ENCODE measurements around the gene MLLT6.

MLLT6 gene

DNA sequence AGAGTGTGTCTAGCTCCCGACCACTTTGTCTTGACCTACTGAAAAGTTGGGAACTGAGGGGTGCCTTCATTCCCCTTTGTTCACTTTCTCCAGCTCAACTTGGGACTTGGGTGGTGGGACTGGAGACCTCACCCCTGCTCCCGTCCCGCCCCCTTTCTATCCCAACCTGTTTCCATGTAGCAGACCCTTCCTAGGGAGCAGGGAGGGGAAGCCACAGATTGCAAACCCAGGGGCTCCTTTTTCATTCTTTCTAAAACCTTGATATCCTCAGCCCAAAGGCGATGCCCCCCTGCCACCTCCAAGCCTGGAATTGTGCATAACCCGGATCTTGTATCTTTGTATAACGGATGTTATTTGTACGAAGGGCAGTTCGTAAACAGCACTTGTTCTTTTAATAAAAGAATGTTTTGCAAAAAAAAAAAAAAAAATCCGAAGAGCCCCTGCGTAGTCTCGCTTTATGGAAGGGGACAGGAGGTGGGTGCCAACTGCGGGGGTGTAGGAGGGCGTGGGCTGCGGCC lies 24.4 kb downstream of the MLLT6 start:
- no peak for DNase-seq

DNA sequence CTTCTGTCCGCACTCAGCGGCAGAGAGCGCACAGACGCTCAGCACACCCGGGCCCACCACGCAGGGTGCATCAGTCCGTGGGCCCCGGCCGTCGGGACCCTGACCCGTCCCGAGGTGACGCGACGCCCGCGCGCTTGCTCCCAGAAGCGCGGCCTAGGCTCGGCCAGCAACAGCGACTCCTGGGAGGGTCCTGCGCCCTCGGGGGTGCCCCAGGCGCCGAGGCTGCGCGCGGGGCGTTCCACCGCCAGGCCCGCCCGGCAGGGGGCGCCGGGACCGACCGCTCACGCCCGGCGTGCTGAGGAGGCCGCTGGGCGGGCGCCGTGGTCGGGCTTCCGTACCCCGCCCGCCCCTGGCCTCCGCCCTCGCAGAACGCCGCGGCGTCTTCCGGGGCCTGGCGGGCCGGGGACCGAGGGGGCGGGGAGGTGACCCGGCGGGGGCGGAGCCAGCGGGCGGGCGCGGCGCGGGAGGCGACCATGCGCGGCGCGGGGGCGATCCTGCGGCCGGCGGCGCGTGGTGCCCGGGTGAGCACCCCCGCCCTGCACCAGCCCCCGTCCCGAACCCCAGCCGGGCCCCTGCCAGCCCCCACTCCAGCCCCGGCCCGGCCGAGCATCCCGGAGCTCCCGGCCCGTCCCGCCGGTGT lies 24.9 kb downstream of the MLLT6 start, which contains the start of gene CISD3:
TSS of gene CISD3 (plus strand) at position 456 of the 640 bp plus-strand sequence. CDS start at position 474, 18 bp downstream.
- DNase-seq, result peak; percentile 88

DNA sequence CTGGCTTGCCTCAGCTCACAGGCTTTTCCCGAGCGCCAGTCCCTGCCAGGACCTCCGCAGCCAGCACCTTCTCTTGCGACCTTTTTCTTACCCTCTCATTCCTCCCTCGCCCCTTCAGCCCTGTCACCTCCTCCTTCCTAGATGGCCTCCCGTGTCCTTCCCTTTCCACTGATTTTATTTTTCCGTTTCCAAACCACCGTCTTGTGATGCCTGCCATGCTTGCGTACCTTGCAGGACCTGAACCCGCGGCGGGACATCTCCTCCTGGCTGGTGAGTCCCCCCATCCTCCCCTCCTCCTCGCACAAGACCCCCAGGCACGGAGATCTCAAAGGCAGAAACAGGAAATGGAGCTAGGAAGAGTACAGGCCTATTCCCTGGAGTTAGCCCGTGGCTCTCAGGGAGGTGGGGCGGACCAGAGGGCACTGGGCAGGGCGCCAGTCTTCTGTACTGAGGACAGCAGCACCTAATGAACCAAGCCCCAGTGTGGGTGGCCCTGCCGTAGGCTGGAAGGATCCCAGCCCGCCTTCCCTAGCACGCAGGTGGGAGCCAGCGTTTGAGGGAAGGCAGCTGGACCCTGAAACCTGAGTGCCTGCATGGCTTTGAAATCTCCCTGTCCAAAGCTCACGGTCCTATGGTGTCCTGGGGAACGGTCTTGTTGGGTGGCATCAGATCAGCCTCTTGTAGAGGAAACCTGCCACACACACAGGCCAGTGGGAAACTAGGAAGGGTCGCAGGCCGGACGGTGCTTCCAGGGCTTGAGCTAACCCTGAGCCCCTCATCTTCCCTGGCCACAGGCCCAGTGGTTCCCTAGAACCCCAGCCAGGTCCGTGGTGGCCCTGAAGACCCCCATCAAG lies 25.7 kb downstream of the MLLT6 start:
- peak; percentile 79 for DNase-seq

DNA sequence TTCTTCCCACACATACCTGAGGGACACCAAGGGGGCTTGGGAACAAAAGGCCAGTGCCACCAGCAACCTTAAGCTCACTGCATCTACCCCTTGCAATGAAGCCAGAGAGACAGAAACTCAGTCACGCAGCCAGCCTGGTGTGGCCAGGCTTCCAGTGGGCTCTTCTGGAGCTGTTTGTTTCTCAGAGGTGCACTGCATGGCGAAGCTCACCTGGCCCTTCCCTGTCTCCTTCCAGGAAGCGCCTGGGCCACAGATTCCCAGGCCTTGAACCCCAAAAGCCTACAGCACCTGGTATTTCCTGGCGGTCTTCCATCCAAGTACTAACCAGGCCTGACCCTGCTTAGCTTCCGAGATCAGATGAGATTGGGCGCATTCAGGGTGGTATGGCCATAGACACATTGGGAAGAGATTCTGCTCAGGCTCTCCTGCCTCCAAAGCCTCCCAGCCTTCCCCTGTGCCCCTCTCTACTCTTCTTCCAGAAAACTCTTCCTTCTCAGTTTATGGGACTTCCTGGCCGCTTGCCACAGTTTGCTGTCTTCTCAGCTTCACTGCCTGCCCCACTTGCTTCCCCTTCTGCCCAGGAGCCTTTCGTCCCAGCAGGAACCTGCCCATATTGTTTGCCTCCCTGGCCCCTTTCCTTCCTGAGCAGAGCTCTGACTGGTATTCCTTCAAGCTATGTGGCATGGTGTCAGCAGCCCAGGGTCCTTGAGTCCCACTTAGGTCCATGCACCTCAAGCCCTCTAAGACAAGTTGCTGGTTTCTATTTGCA lies 26.6 kb downstream of the MLLT6 start:
- DNase-seq, result no peak

DNA sequence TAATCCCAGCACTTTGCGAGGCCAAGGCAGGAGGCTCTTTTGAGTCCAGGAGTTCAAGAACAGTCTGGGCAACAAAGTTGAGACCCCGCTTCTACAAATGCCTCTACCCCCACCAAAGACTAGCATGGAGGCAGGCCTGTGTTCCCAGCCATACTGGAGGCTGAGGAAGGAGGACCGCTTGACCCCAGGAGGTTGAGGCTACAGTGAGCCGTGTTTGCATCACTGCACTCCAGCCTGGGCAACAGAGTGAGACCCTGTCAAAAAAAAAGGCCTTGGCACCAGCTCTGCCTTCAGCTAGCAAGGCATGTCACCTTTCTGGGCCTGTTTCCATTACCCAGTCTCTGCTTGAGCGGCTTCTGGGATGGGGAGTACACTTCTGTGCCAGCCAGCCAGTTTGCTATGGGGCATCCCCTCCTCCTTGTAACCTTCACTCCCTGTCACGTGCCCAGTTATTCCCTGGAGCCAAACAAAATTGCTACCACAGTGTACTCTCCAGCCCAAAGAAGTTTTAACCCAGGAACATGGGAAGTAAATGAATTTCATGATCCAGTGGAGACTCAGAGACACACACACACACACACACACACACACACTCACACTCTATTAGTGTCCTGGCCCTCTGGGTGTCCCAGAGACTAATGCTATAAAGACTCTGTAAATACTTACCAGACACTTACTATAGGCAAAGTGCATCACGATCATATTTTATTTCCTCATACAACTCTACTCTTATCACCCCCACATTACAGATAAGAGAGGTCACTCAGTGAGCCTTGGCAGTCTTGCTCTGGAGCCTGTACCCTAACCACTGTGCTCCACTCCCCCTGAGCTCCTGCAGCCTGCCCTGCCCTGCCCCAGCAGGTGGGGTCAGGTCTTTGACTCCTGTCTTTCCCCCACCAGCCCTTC lies 27.6 kb downstream of the MLLT6 start:
- DNase-seq, result no peak

DNA sequence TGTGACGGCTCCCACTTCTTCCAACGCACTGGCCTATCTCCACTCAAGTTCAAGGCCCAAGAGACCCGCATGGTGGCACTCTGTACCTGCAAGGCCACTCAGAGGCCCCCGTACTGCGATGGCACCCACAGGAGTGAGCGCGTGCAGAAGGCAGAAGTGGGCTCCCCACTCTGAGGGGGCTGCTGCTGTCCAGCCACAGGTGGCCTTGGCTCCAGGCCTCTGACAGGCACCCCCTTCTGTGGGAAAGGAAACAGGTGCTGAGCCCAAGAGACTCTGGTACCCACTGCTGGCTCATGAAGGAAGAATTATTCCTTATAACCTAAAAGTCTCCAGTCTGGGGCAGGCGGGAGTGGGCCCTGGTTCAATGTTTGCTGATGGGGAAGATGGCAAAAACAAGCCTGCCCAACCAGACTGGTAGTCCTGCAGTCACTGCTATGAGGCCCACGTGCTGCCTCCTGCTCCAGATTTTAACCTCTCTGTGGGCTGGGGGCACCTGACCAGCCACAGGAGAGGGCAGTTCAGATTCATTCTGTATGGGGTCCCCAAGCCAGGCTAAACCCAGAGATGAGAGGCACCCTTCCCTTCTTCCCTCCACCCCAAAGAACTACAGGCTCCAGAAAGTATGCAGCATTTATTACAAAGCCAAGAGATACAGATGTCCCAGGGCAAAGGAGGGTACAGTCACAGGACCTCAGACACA lies 28.4 kb downstream of the MLLT6 start:
- no peak for DNase-seq

DNA sequence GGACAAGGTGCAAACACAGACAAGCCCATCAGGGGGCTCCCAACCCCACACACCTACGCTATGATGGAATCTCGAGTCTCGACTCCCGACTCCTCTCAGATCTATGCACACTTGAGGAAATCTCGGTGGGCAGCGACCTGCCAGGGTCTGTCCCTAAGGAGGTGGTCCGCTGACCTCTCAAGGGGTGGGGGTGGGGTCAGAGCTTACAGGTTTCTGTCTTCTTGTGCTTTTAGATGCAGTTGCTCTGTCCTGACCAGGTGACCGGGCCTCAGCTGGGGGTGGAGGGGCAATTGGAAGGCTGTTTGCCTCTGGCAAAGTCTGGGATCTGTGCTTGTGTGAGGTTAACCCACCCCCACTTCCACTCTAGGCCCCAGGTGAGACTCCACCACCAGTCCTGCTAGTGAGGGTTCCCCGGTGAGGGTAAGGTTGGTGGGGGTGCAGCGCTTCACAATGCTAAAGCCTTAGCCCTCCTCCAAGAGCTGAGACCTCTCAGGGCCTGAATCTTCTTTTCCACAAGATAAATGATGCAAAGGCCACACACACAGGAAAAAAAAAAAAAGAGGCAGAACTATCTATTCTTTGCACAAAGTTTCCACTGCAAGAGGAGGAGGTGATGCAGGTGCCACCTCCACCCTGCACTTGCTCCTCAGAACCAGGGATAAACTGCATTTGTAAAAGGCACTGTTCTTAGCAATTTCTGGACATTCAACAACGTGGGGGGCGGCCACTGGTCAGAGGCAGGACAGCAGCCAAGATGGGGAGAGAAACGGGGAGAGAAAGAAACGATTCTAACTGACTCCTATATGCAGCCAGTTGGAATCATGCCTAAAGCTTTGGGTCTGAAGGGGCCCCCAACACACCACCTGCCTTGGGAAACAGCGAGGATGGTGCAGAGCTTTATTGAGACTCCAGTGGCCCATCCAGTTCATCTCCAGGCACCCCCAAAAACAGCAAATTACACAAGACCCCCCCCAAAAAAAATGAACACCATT lies 29.2 kb downstream of the MLLT6 start:
- DNase-seq, result no peak

DNA sequence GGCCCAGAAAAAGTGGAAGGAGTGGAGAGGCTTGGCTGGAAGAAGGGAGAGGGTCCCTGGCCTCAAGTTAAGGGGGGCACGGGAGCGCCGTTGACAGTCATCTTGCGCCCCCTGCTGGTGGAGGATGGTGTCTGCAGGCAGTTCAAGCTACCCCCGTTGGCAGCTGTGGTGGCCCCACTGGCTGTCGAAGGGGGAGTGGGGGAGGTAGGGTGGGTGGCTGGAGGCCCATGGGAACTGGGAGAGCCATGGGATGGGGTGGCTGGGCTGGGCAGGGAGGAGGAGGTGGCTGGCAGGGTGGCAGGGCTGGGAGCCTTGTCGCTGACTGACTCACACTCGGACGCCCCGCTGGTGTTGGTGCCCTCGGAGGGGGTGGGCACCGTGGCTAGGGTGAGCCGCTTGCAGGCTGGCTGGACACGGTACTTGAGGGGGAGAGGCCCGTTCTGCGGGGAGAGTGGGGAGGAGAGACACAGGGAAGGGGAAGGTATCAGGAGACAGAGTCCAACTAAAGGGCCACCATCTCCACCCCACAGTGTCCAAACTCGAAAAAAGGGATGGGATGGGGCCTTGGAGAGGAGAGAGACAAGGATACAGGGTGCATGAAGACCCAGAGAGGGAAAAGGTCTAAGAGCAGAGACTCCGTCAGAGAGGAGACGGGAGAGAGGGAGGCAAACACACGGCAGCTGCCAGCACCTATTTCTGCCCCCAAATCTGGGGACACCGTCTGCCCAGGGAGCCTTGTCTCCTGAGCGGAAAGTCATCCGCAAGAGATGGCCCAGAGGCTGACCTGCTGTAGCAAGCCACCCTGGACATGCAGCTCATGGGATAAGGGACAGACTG lies 30.3 kb downstream of the MLLT6 start:
- DNase-seq, result no peak

DNA sequence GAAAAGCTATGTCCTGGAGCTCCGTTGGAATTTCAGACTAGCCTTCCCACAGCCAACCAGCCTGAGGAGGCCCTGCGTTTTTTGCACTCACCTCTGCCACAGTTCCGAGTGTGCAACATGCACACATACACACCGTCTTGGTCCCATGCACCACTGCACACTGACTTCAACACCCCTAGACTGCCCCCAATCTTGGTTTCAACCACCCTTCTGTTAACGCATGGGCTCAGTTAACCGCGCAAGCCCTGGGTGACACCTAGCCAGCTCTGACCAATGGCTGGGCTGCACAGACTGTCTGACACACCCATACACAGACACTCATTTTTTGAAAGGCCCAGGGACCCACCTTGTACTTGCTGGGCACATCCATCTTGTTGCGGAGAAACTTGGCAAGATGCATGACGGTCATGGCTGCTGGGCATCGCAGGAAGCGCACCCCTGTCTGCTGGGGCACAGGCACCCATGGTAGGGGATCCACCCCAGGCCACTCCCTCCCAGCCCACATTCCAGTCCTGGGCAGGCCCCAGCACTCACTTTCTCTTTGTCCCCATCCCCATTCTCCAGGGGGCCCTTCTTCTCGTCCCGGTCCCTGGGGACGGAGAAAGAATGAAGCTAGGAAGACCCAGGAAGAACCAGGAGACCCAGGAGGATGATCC lies 33.1 kb downstream of the MLLT6 start:
- DNase-seq, result no peak

DNA sequence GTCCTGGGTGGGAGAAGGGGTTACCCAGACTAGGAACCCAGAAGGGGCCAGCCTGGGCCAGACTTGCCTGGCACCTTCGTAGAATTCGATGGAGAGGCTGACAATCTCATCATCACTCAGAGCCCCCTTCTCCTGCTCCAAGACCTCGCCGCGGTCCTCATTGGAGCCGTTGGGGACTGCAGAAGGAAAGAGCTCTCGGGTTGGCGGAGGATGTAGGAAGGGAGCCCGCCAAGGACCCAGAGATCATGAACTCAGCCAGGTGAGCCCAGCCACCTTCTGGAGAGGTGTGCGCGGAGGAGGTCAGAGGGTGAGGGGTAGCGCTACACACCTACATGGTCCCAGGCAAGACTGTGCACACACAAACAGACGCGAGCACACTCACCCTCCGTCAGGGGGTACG lies 33.6 kb downstream of the MLLT6 start:
- DNase-seq, result no peak

DNA sequence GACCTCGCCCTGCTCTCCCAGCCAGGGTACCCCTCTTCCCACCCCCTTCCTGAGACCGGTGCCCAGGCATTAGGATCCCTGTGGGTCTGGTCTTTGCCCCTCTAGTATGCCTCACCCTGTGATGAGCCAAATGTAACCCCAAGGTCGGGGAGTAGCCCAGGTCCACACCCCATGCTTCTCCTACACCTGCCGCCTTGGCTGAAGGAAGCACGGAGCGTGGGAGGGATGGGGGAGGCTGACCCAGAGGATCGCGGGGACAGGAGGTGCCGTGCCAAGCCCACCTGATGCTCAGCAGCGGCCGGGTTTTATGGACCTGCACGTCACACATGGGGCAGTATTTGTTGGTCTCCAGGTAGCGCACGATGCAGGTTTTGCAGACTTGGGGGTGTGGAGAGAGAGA lies 34.2 kb downstream of the MLLT6 start:
- no peak for DNase-seq

DNA sequence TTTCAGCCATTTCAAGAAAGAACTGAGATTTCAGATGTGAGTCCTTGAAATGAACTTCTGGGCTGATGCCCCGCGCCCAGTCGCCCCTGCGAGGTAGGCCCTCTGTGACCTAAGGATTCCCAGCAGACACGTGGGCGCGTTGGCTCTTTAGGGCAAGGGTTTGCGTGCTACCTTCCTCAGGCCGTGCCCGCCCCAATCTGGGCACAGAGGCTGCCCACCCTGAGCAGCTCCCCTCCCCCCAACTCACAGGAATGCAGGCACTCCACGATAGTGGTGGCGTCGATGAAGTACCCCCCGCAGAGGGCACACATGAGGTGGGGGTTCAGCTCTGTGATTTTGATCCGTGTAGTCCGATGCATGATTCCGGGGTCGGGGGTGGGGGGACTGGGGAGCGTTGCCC lies 35.0 kb downstream of the MLLT6 start:
- DNase-seq, result no peak

DNA sequence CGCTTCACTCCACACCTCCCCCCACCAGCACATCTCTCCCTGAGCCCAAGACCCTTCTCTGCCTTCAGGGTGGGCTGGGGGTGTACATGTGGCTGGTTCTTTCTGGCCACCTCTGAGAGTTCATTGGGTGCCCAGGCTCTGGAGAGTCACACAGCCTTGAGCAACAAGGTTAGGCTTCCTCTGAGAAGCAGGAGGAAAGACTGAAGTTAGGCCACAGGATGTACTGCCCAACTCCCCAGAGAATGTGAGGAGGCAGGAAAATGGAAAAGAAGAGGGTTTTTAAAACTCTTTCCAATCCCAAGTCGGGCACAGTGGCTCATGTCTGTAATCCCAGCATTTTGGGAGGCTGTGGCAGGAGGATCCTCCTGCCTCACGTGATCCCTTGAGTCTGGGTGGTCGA lies 35.7 kb downstream of the MLLT6 start:
- no peak for DNase-seq

DNA sequence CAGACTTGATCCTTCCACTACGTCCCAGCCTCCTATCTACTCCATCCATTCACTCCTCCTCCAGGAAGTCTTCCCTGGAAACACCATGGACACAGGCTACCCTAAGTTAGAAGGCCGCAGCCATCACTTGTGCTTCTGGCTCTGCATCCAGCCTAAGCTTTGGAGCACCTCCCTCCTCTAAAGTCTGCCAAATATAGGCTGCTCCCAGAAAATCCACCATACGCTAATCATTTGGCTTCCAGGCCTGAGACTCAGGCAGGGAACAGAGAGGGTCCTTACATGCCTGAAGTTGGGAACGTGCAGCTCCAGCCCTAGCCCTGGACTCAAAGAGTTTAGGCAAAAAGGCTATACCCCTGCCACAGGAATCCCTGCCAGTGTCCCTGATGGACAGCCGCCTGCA lies 36.4 kb downstream of the MLLT6 start:
- DNase-seq, result no peak

DNA sequence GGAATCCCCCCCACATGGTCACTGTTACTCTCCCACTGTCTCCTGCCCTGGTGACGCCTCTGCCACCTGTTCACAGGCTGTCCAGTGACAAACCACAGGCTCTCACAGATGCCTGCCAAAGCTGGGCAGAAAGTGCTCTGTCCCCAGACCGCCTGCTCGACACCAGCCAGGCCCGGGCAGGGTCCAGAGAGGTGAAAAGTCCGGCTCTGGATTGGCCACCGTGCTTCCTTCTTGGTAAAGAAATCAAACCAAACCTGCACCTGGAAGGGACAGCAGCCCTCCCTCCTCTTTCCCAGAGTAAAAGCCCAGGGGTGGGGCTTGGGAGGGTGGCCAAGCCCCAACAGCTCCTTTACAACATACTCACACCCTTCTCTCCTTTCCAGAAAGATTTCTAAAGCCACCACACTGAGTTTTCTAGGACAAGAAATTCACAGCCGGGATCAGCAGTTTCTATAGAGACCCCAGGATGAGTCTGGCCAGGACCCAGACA lies 36.9 kb downstream of the MLLT6 start:
- DNase-seq, result no peak

DNA sequence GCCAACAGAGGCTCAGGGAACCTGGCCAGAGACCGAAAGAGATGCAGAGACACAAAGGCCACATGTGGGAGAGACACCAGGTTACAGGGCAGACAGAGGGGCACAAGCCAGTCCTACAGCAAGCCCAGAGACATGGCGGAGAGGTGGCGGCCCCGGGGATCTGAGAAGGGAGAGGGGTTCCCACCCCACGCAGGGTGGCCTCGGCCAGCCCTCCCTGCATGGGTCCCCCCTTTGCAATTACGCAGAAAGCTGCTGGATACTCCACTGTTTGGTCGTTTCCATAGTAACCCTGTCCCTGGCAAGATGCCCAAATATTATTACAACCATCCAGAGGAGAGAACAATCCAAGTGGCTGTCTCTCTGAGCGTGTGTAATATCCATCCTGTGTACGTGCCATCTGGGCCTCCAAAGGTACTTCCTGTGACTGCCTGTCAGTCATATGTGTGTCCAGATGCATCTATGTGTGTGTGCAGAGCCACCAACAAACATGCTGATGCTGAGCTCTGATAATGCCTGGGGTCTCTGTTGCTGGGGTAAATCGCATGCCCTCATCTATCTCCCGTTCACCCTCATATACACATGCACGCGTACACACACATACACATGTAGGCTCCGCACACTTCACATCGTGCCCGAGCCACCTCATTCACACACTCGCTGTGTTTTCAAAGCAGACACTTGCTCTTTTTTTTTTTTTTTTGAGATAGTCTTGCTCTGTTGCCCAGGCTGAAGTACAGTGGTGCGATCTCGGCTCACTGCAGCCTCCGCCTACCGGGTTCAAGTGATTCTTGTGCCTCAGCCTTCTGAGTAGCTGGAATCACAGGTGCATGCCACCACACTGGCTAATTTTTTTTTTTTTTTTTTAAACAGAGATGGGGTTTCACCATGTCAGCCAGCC lies 37.6 kb downstream of the MLLT6 start:
- DNase-seq, result no peak

DNA sequence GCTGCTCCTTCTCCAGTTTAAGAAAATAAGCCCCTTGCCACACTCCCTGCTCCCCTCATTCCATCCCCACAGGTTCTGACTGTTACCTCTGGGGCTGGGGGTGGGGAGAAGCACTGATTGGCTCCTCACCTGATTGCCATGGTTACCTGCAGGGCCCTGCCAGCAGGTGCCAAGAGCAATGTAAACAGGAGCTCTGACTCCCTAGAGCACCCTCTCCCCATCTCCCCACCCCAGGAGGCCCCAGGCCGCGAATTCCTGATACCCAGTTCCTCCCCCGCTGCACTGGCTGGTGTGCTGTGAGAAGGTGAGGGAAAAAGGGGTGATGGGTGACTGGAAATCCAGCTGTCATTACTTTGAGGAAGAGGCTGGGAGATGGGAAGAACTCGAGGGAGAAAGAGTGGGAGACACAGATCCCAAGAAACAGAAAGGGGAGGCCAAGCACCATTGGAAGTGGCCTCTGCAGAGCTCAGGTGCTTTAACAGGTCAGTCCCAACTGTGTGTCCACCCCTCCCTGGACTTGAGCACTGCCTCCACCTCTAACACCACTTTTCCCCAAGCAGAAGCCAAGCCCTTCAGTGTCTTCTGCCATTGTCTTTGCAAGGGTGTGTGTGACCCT lies 38.6 kb downstream of the MLLT6 start:
- no peak for DNase-seq
